H9 (cell line): Measurements from ENCODE around the gene CD81. TPM values are rescaled to one million over a fixed set of nuclear protein-coding genes. Genes with fewer than 3 reads are reported as not detected.

ENCODE experiments used
- DNase-seq: peaks from one replicate; pipeline ENCODE4 v3.0.0-alpha.2; 2017
- H2AFZ ChIP-seq: one replicate; pipeline ENCODE4 v1.6.1; 2013; ENCODE audit warnings: mild to moderate bottlenecking, low read length, control low read depth, moderate library complexity
- H2AK5ac ChIP-seq: 2 replicates; pipeline ENCODE4 v1.6.1; 2013; ENCODE audit warnings: low read length, control low read depth, mixed read lengths; ENCODE audit not compliant: insufficient read length
- H2BK120ac ChIP-seq: one replicate; pipeline ENCODE4 v1.6.1; 2013; ENCODE audit warnings: low read depth, mild to moderate bottlenecking, low read length, control low read depth, inconsistent platforms; ENCODE audit not compliant: poor library complexity, severe bottlenecking
- H2BK12ac ChIP-seq: 2 replicates; pipeline ENCODE4 v1.6.1; 2013; ENCODE audit warnings: low read length, control low read depth, mixed read lengths, low read depth; ENCODE audit not compliant: insufficient read length
- H2BK15ac ChIP-seq: 2 replicates; pipeline ENCODE4 v1.6.1; 2013; ENCODE audit warnings: low read depth, low read length, control low read depth
- H2BK20ac ChIP-seq: one replicate; pipeline ENCODE4 v1.6.1; 2013; ENCODE audit warnings: low read depth, mild to moderate bottlenecking, low read length, control low read depth, inconsistent platforms; ENCODE audit not compliant: poor library complexity, severe bottlenecking
- H2BK5ac ChIP-seq: 2 replicates; pipeline ENCODE4 v1.6.1; 2013; ENCODE audit warnings: low read length, control low read depth, mixed read lengths; ENCODE audit not compliant: insufficient read length
- H3K14ac ChIP-seq: 2 replicates; pipeline ENCODE4 v1.6.1; 2013; ENCODE audit warnings: low read length, control low read depth; ENCODE audit not compliant: insufficient read depth
- H3K18ac ChIP-seq: 2 replicates; pipeline ENCODE4 v1.6.1; 2013; ENCODE audit warnings: low read depth, mild to moderate bottlenecking, mixed read lengths, low read length, control low read depth; ENCODE audit not compliant: insufficient read length
- H3K23ac ChIP-seq: 2 replicates; pipeline ENCODE4 v1.6.1; 2013; ENCODE audit warnings: low read length, control low read depth, mixed read lengths, low read depth; ENCODE audit not compliant: insufficient read length
- H3K23me2 ChIP-seq: 2 replicates; pipeline ENCODE4 v1.6.1; 2013; ENCODE audit warnings: low read depth, mild to moderate bottlenecking, mixed read lengths, low read length, control low read depth; ENCODE audit not compliant: insufficient read length, poor library complexity, severe bottlenecking
- H3K27ac ChIP-seq: 2 replicates; pipeline ENCODE4 v1.5.1; 2013; ENCODE audit warnings: low read length, control low read depth, mixed read lengths, low read depth; ENCODE audit not compliant: insufficient read length
- H3K27me3 ChIP-seq: 2 replicates; pipeline ENCODE4 v1.6.1; 2013; ENCODE audit warnings: low read length, control low read depth, inconsistent platforms; ENCODE audit not compliant: insufficient read depth
- H3K4ac ChIP-seq: 2 replicates; pipeline ENCODE4 v1.6.1; 2013; ENCODE audit warnings: low read depth, mild to moderate bottlenecking, control low read depth, inconsistent platforms, low read length, moderate library complexity
- H3K4me1 ChIP-seq: 2 replicates; pipeline ENCODE4 v1.6.1; 2013; ENCODE audit warnings: low read length, control low read depth, inconsistent platforms; ENCODE audit not compliant: insufficient read depth
- H3K4me2 ChIP-seq: 2 replicates; pipeline ENCODE4 v1.6.1; 2013; ENCODE audit warnings: low read length, control low read depth, mixed read lengths; ENCODE audit not compliant: insufficient read length, insufficient read depth
- H3K56ac ChIP-seq: 2 replicates; pipeline ENCODE4 v1.6.1; 2013; ENCODE audit warnings: low read depth, mild to moderate bottlenecking, mixed read lengths, low read length, control low read depth; ENCODE audit not compliant: insufficient read length
- H3K79me1 ChIP-seq: 2 replicates; pipeline ENCODE4 v1.6.1; 2013; ENCODE audit warnings: low read depth, mild to moderate bottlenecking, moderate library complexity, low read length, control low read depth, inconsistent platforms; ENCODE audit not compliant: insufficient read depth, poor library complexity, severe bottlenecking
- H3K79me2 ChIP-seq: 2 replicates; pipeline ENCODE4 v1.6.1; 2013; ENCODE audit warnings: low read length, control low read depth, inconsistent platforms; ENCODE audit not compliant: insufficient read depth
- H3K9ac ChIP-seq: 2 replicates; pipeline ENCODE4 v1.6.1; 2013; ENCODE audit warnings: low read length, control low read depth, mixed read lengths; ENCODE audit not compliant: insufficient read length; ENCODE audit errors: extremely low read depth
- H3K9me3 ChIP-seq: one replicate; pipeline ENCODE4 v1.6.1; 2013; ENCODE audit warnings: low read depth, low read length, inconsistent platforms; ENCODE audit not compliant: control insufficient read depth
- H3T11ph ChIP-seq: one replicate; pipeline ENCODE4 v1.6.1; 2013; ENCODE audit warnings: mild to moderate bottlenecking, low read length, control low read depth, inconsistent platforms
- H4K20me1 ChIP-seq: one replicate; pipeline ENCODE4 v1.6.1; 2013; ENCODE audit not compliant: control insufficient read depth, insufficient read length, insufficient read depth
- H4K5ac ChIP-seq: 2 replicates; pipeline ENCODE4 v1.6.1; 2013; ENCODE audit warnings: low read depth, mild to moderate bottlenecking, mixed read lengths, low read length, control low read depth; ENCODE audit not compliant: insufficient read length
- H4K8ac ChIP-seq: replicated peaks from 2 replicates; pipeline ENCODE4 v1.6.1; 2013; ENCODE audit warnings: low read length, control low read depth, mixed read lengths, low read depth; ENCODE audit not compliant: insufficient read length
- H4K91ac ChIP-seq: 2 replicates; pipeline ENCODE4 v1.6.1; 2013; ENCODE audit warnings: low read depth, mild to moderate bottlenecking, moderate library complexity, mixed read lengths, low read length, control low read depth; ENCODE audit not compliant: insufficient read length
- H3K27ac Mint-ChIP-seq, 3 experiments: 2 replicates in 2 of 3; 3 replicates in 1 of 3; pipeline ENCODE4 v1.8.0; 2020 to 2021; ENCODE audit warnings: mixed read lengths in 3 of 3, mild to moderate bottlenecking in 1 of 3, moderate library complexity in 1 of 3
- H3K27me3 Mint-ChIP-seq: 2 replicates; pipeline ENCODE4 v1.8.0; 2021; ENCODE audit warnings: low read depth, mild to moderate bottlenecking, moderate library complexity, mixed read lengths
- H3K36me3 Mint-ChIP-seq, 3 experiments: 2 replicates in 2 of 3; 3 replicates in 1 of 3; pipeline ENCODE4 v1.8.0; 2020 to 2021; ENCODE audit warnings: low read depth in 3 of 3, mixed read lengths in 3 of 3; ENCODE audit not compliant: insufficient read depth in 1 of 3
- H3K4me1 Mint-ChIP-seq, 2 experiments: 2 replicates each; pipeline ENCODE4 v1.8.0; 2020; ENCODE audit warnings: mixed read lengths in 2 of 2
- H3K4me3 Mint-ChIP-seq, 2 experiments: 2 replicates in 1 of 2; 3 replicates in 1 of 2; pipeline ENCODE4 v1.8.0; 2020 to 2021; ENCODE audit warnings: mild to moderate bottlenecking in 2 of 2, mixed read lengths in 2 of 2, moderate library complexity in 1 of 2
- H3K9me3 Mint-ChIP-seq, 2 experiments: 2 replicates in 1 of 2; 3 replicates in 1 of 2; pipeline ENCODE4 v1.8.0; 2020; ENCODE audit warnings: mild to moderate bottlenecking in 2 of 2, mixed read lengths in 2 of 2, moderate library complexity in 1 of 2
- WGBS: extraction: QIAGEN DNeasy Blood & Tissue Kit; methylation state at CpG from one replicate; pipeline ENCODE4 v1.1.7; 2013; ENCODE audit warnings: missing lambda C conversion rate, low lambda C conversion rate, mixed read lengths; ENCODE audit not compliant: insufficient read length; ENCODE audit errors: extremely low coverage; 5-methylcytosine and 5-hydroxymethylcytosine counted together
- total RNA-seq: library from RNA; stranded (reverse); gene quantifications from 2 replicates; pipeline ENCODE4 v1.2.1, GENCODE V29; 2021
- TF ChIP-seq, protein P1 (sequence below): fragments of 200-600 bp; sonication (generic); conservative IDR thresholded peaks from 3 replicates; pipeline ENCODE4 v1.8.0; 2021; ENCODE audit warnings: antibody characterized with exemption, mild to moderate bottlenecking

CD81 gene
- total RNA-seq, 1 experiment from 2014 or later: 246 TPM

DNA sequence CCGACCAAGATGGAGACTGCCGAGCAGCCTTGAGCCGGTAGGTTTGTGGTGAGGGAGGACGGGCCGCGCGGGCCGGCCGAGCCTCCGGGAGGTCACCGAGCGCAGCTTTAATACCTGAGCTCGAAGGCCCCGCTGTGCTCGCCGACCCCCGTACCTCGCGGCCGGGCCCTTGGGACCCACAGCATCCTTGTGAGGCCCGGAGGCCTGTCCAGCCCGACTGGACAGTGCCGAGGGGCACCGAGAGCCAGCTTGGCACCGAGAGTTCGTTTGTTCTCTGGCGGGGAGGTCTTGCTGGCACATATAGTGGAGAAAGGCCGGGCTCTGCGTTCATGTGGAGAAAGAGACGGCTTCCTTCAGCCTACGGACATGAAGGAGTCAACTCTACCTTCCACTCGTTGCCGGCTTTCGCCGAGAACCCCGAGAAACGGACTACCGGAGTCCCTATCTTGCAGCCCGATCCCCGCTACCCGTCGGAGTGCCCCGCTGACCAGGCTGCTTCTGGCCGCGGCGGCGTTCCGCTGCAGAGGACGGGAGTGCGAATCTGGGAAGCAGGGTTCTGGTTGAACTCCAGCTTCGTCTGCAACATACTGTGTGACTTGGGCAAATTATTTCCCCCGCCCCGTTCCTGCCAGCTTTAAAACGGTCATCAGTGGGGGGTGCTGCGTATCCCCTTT, 23.8 kb downstream of the CD81 start:
- Histone ChIP-seq H3K9ac (peak overlapping the region; percentile 90), H3K23me2 (peaks cover 13% of the 10 kb centered on the region), H2BK15ac (no peak overlapping the region), H3T11ph (no peak overlapping the region), H2BK5ac (no peak overlapping the region), H4K91ac (no peak overlapping the region), H2BK12ac (no peak overlapping the region), H3K4me1 (no peaks in the 10 kb centered on the region), H3K79me2 (no peaks in the 10 kb centered on the region), H2BK20ac (no peak overlapping the region), H3K79me1 (no peaks in the 10 kb centered on the region), H2AK5ac (no peak overlapping the region), H3K27ac (no peak overlapping the region), H4K5ac (no peak overlapping the region), H3K56ac (no peak overlapping the region), H3K14ac (peak overlapping the region; percentile 54), H3K4ac (no peak overlapping the region), H3K4me2 (peak overlapping the region; percentile 73), H4K8ac (no peak overlapping the region), H3K27me3 (no peaks in the 10 kb centered on the region), H3K23ac (no peak overlapping the region), H3K18ac (peak overlapping the region; percentile 65), H3K9me3 (no peaks in the 10 kb centered on the region), H2AFZ (no peak overlapping the region), H2BK120ac (no peak overlapping the region), H4K20me1 (no peaks in the 10 kb centered on the region)
- TF ChIP-seq, protein P1, sequence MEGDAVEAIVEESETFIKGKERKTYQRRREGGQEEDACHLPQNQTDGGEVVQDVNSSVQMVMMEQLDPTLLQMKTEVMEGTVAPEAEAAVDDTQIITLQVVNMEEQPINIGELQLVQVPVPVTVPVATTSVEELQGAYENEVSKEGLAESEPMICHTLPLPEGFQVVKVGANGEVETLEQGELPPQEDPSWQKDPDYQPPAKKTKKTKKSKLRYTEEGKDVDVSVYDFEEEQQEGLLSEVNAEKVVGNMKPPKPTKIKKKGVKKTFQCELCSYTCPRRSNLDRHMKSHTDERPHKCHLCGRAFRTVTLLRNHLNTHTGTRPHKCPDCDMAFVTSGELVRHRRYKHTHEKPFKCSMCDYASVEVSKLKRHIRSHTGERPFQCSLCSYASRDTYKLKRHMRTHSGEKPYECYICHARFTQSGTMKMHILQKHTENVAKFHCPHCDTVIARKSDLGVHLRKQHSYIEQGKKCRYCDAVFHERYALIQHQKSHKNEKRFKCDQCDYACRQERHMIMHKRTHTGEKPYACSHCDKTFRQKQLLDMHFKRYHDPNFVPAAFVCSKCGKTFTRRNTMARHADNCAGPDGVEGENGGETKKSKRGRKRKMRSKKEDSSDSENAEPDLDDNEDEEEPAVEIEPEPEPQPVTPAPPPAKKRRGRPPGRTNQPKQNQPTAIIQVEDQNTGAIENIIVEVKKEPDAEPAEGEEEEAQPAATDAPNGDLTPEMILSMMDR: no peak
- peaks cover 4 to 39% (median 25%) of the 10 kb centered on the region in 3 experiments; a peak in 6 of 7 replicates for H3K36me3 Mint-ChIP-seq
- H3K27me3 Mint-ChIP-seq: no peaks in the 10 kb centered on the region
- H3K27ac Mint-ChIP-seq: peak overlapping the region in 2 of 3 experiments; percentile 38 to 57; a peak in 2 of 7 replicates
- peaks cover 3 to 8% of the 10 kb centered on the region in 2 experiments for H3K4me1 Mint-ChIP-seq
- H3K4me3 Mint-ChIP-seq: peak overlapping the region; percentile 81 to 88
- no CpG with 5 or more reads among the region's 55 CpGs for WGBS
- no peaks in the 10 kb centered on the region for H3K9me3 Mint-ChIP-seq
- no peak for DNase-seq
